Esophagus (tissue), 2 donors: ENCODE measurements around the gene MAPK11. TPM values are rescaled to one million over a fixed set of nuclear protein-coding genes. Genes with fewer than 3 reads are reported as not detected.

ENCODE experiments used
- H3K27ac ChIP-seq, 2 donors: one replicate each; pipeline ENCODE4 v1.5.1; 2013; ENCODE audit warnings: low read depth in 2 of 2, mild to moderate bottlenecking in 2 of 2, inconsistent platforms in 1 of 2, low read length in 1 of 2, moderate library complexity in 1 of 2
- H3K27me3 ChIP-seq, 2 donors: one replicate each; pipeline ENCODE4 v1.6.1; 2013; ENCODE audit warnings: low read length in 2 of 2, control low read depth in 1 of 2, mild to moderate bottlenecking in 1 of 2; ENCODE audit not compliant: insufficient read depth in 2 of 2, control insufficient read depth in 1 of 2
- H3K36me3 ChIP-seq, 2 donors: one replicate each; pipeline ENCODE4 v1.6.1; 2013; ENCODE audit warnings: low read length in 1 of 2; ENCODE audit not compliant: control insufficient read depth in 2 of 2, insufficient read depth in 2 of 2
- H3K4me1 ChIP-seq, 2 donors: one replicate each; pipeline ENCODE4 v1.6.1; 2013; ENCODE audit warnings: low read length in 1 of 2; ENCODE audit not compliant: control insufficient read depth in 2 of 2, insufficient read depth in 2 of 2
- H3K4me3 ChIP-seq, 2 donors: one replicate each; pipeline ENCODE4 v1.5.1; 2013; ENCODE audit warnings: low read length in 2 of 2, mild to moderate bottlenecking in 2 of 2, low read depth in 1 of 2, moderate library complexity in 1 of 2
- H3K9me3 ChIP-seq, 2 donors: one replicate each; pipeline ENCODE4 v1.6.1; 2013; ENCODE audit warnings: mild to moderate bottlenecking in 2 of 2, low read depth in 1 of 2, low read length in 1 of 2, moderate library complexity in 1 of 2; ENCODE audit not compliant: control insufficient read depth in 2 of 2, insufficient read depth in 1 of 2
- WGBS, 2 donors: extraction: QIAGEN DNeasy Blood & Tissue Kit; methylation state at CpG; one replicate each; pipeline ENCODE4 v1.1.7; 2013; 5-methylcytosine and 5-hydroxymethylcytosine counted together
- polyA plus RNA-seq, 2 donors: library from polyadenylated mRNA; stranded (reverse); fragments of 200-250 nt; gene quantifications; one replicate each; pipeline ENCODE4 v1.2.3, GENCODE V29; 2013
- donor health status: healthy with polysubstance abuse.
- donor health status: Bipolar disorder and iron deficiency.

Gene MAPK11
- polyA plus RNA-seq, 2 donors, result 5.4 to 6.1 TPM

GRCh38 chr22:50252082-50253045, 17.8 kb downstream of the MAPK11 start:
- peak overlapping the region; percentile 81 to 86 for H3K27ac ChIP-seq
- 45 to 50% methylated on average over 25 of the region's 25 CpGs for WGBS, 2 donors
- H3K36me3 ChIP-seq, result peaks cover 0 to 14% of the 10 kb centered on the region in 2 donors
- peaks cover 0 to 2% of the 10 kb centered on the region in 2 donors for H3K9me3 ChIP-seq
- H3K4me3 ChIP-seq, result no peak overlapping the region
- H3K27me3 ChIP-seq, result no peaks in the 10 kb centered on the region
- H3K4me1 ChIP-seq, result peaks cover 7 to 29% of the 10 kb centered on the region in 2 donors

- H3K4me1 ChIP-seq, result peaks cover 7 to 29% of the 10 kb centered on the region in 2 donors
Observed at GRCh38 chr22:50251477-50252081, 18.6 kb downstream of the MAPK11 start.

GRCh38 chr22:50250555-50251476, 19.4 kb downstream of the MAPK11 start, which contains the start of gene HDAC10:
Gene HDAC10 (minus strand): TSS chr22:50251265. CDS start chr22:50251032, 233 bp downstream.
- H3K4me1 ChIP-seq, result peaks cover 10 to 34% of the 10 kb centered on the region in 2 donors
- H3K27ac ChIP-seq, result peak within 1 kb of the TSS; percentile 81 to 86
- 1 to 2% methylated on average over 62 to 81 of the region's 81 CpGs for WGBS, 2 donors
- peaks cover 0 to 22% of the 10 kb centered on the region in 2 donors for H3K36me3 ChIP-seq
- H3K9me3 ChIP-seq, result peaks cover 0 to 2% of the 10 kb centered on the region in 2 donors
- peak within 1 kb of the TSS; percentile 55 to 75 for H3K4me3 ChIP-seq
- H3K27me3 ChIP-seq, result no peaks in the 10 kb centered on the region

More at GRCh38 chr22:50251477-50252081, 18.6 kb downstream of the MAPK11 start:
- Histone ChIP-seq H3K9me3 (peaks cover 0 to 2% of the 10 kb centered on the region in 2 donors), H3K4me3 (peak overlapping the region; percentile 55 to 75), H3K27me3 (no peaks in the 10 kb centered on the region), H3K36me3 (peaks cover 0 to 15% of the 10 kb centered on the region in 2 donors), H3K27ac (peak overlapping the region; percentile 81 to 86)
- 8 to 11% methylated on average over 31 to 36 of the region's 36 CpGs for WGBS, 2 donors

- Histone ChIP-seq H3K4me3 (peak overlapping the region; percentile 16 to 55), H3K36me3 (peaks cover 0 to 24% of the 10 kb centered on the region in 2 donors), H3K9me3 (peaks cover 0 to 2% of the 10 kb centered on the region in 2 donors), H3K27ac (no peak overlapping the region), H3K4me1 (peaks cover 15 to 38% of the 10 kb centered on the region in 2 donors), H3K27me3 (no peaks in the 10 kb centered on the region)
- 67% methylated on average over 11 of the region's 11 CpGs for WGBS, 2 donors
Observed at GRCh38 chr22:50250249-50250554, 20.0 kb downstream of the MAPK11 start.

GRCh38 chr22:50249341-50250248, 20.6 kb downstream of the MAPK11 start:
- Histone ChIP-seq H3K9me3 (peaks cover 0 to 2% of the 10 kb centered on the region in 2 donors), H3K4me1 (peaks cover 15 to 38% of the 10 kb centered on the region in 2 donors), H3K27ac (no peak overlapping the region), H3K27me3 (no peaks in the 10 kb centered on the region), H3K4me3 (peak overlapping the region in 1 of 2 donors; percentile 16), H3K36me3 (peaks cover 0 to 24% of the 10 kb centered on the region in 2 donors)
- WGBS, 2 donors, result 83 to 84% methylated on average over 32 of the region's 32 CpGs

GRCh38 chr22:50248196-50249081, 21.7 kb downstream of the MAPK11 start:
- H3K27me3 ChIP-seq, result no peaks in the 10 kb centered on the region
- no peak overlapping the region for H3K27ac ChIP-seq
- H3K4me3 ChIP-seq, result no peak overlapping the region
- WGBS, 2 donors, result 87% methylated on average over 29 of the region's 29 CpGs
- peaks cover 0 to 24% of the 10 kb centered on the region in 2 donors for H3K36me3 ChIP-seq
- peaks cover 15 to 39% of the 10 kb centered on the region in 2 donors for H3K4me1 ChIP-seq
- peaks cover 0 to 2% of the 10 kb centered on the region in 2 donors for H3K9me3 ChIP-seq

- H3K27ac ChIP-seq, result peak overlapping the region in 1 of 2 donors; percentile 27
- peaks cover 0 to 24% of the 10 kb centered on the region in 2 donors for H3K36me3 ChIP-seq
- no peak overlapping the region for H3K4me3 ChIP-seq
- peaks cover 0 to 2% of the 10 kb centered on the region in 2 donors for H3K9me3 ChIP-seq
- WGBS, 2 donors, result 40 to 46% methylated on average over 14 to 16 of the region's 16 CpGs
- peaks cover 15 to 40% of the 10 kb centered on the region in 2 donors for H3K4me1 ChIP-seq
- H3K27me3 ChIP-seq, result no peaks in the 10 kb centered on the region
Observed at GRCh38 chr22:50247748-50248147, 22.4 kb downstream of the MAPK11 start.
